Measurements from ENCODE around the gene MED13.

The MED13 gene

GRCh38 chr17:62064791-62065563, at the start of gene MED13:
TSS of gene MED13 (minus strand) at chr17:62065278. CDS start at chr17:62065205, 73 bp downstream.
- DNase-seq (ENCODE audit: low read depth) = peak; percentile 55

- no peak for DNase-seq (ENCODE audit: low read depth)
Measured at GRCh38 chr17:62112229-62112628, 47.2 kb upstream of the MED13 start.

GRCh38 chr17:62111562-62112171, 46.6 kb upstream of the MED13 start:
- no peak for DNase-seq (ENCODE audit: low read depth)

- no peak for DNase-seq (ENCODE audit: low read depth)
Measured at GRCh38 chr17:62110923-62111484, 45.9 kb upstream of the MED13 start.

GRCh38 chr17:62109924-62110323, 44.8 kb upstream of the MED13 start:
- DNase-seq (ENCODE audit: low read depth) = no peak

GRCh38 chr17:62109378-62109902, 44.4 kb upstream of the MED13 start:
- peak; percentile 62 for DNase-seq (ENCODE audit: low read depth)

GRCh38 chr17:62105861-62106260, 40.8 kb upstream of the MED13 start:
- no peak for DNase-seq (ENCODE audit: low read depth)

- no peak for DNase-seq (ENCODE audit: low read depth)
Measured at GRCh38 chr17:62105357-62105756, 40.3 kb upstream of the MED13 start.

GRCh38 chr17:62101515-62101914, 36.4 kb upstream of the MED13 start:
- no peak for DNase-seq (ENCODE audit: low read depth)

- DNase-seq (ENCODE audit: low read depth) = no peak
Measured at GRCh38 chr17:62101090-62101489, 36.0 kb upstream of the MED13 start.

- DNase-seq (ENCODE audit: low read depth) = no peak
Measured at GRCh38 chr17:62100055-62100454, 35.0 kb upstream of the MED13 start.

GRCh38 chr17:62099532-62099931, 34.5 kb upstream of the MED13 start:
- DNase-seq (ENCODE audit: low read depth) = no peak

- no peak for DNase-seq (ENCODE audit: low read depth)
Measured at GRCh38 chr17:62098623-62099231, 33.6 kb upstream of the MED13 start.

GRCh38 chr17:62096401-62096670, 31.3 kb upstream of the MED13 start:
- DNase-seq (ENCODE audit: low read depth) = no peak

GRCh38 chr17:62094175-62094574, 29.1 kb upstream of the MED13 start:
- no peak for DNase-seq (ENCODE audit: low read depth)

- DNase-seq (ENCODE audit: low read depth) = peak; percentile 75
Measured at GRCh38 chr17:62093188-62094155, 28.4 kb upstream of the MED13 start.

- no peak for DNase-seq (ENCODE audit: low read depth)
Measured at GRCh38 chr17:62092784-62093183, 27.7 kb upstream of the MED13 start.

- no peak for DNase-seq (ENCODE audit: low read depth)
Measured at GRCh38 chr17:62091804-62092203, 26.7 kb upstream of the MED13 start.

- DNase-seq (ENCODE audit: low read depth) = no peak
Measured at GRCh38 chr17:62090868-62091267, 25.8 kb upstream of the MED13 start.

GRCh38 chr17:62090021-62090824, 25.1 kb upstream of the MED13 start:
- DNase-seq (ENCODE audit: low read depth) = no peak

GRCh38 chr17:62089334-62089733, 24.3 kb upstream of the MED13 start:
- no peak for DNase-seq (ENCODE audit: low read depth)

Measured in EH (cell line).